HG02943 (cell line): ENCODE data around the gene CUTA.
"Not testable (repeated sequence)": the region's sequence is repeated elsewhere in the genome, so short reads cannot be mapped to it uniquely, and the experiment has no call there.

Source experiments
- ATAC-seq: cut with Tn5 transposase; IDR thresholded peaks from one replicate; pipeline ENCODE4 v1.9.1; 2021; ENCODE audit warnings: mild to moderate bottlenecking, low read depth, moderate library complexity; ENCODE audit not compliant: unreplicated experiment

The CUTA gene

DNA sequence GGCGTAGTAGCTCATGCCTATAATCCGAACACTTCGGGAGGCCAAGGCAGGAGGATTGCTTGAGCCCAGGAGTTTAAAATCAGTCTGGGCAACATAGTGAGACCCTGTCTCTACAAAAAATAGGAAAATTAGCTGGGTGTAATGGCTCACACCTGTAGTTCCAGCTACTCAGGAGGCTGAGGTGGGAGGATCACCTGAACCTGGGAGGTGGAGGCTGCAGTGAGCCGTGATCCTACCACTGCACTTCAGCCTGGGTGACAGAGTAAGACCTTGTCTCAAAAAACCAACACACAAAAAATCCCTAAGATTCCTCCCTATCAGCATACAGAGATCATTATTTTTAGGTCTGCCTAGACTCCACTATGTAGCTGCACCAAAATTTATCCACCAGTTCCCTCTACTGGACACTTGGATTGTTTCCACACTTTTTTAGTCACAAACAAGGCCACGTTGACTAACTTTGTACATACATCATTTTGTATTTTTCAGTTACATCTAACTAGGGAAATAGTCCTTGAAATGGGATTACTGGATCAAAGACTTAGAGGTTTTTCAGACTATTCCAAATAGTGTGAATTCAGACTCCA, 10.7 kb downstream of the CUTA start:
- no peak for ATAC-seq

DNA sequence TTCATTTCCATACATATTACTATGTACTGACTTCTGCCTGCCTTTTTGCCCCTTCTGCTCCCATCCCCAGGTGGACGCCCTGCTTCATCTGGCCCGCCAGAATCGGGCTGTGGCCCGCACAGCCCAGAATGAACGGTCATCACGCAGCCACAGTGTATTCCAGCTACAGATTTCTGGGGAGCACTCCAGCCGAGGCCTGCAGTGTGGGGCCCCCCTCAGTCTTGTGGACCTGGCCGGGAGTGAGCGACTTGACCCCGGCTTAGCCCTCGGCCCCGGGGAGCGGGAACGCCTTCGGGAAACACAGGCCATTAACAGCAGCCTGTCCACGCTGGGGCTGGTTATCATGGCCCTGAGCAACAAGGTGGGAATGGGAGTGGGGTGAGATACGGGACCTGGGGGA, 11.8 kb downstream of the CUTA start:
- no peak for ATAC-seq

DNA sequence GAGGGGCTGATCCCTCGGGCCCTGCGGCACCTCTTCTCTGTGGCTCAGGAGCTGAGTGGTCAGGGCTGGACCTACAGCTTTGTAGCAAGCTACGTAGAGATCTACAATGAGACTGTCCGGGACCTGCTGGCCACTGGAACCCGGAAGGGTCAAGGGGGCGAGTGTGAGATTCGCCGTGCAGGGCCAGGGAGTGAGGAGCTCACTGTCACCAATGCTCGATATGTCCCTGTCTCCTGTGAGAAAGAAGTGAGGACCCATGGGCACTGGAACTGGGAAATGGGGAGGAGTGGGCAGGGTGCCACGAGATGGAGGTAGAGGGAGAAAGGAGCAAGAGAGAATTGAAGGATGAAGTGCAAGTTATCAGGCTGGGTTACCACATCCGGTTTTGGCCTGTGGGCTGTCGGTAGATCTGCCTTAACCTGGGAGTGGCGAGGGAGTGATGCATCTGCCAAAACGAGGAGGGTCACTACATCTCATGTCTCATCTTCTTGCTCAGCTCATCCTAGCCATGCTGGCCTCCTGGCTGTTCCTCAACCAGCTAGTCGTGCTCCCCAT, 12.4 kb downstream of the CUTA start:
- ATAC-seq = no peak

DNA sequence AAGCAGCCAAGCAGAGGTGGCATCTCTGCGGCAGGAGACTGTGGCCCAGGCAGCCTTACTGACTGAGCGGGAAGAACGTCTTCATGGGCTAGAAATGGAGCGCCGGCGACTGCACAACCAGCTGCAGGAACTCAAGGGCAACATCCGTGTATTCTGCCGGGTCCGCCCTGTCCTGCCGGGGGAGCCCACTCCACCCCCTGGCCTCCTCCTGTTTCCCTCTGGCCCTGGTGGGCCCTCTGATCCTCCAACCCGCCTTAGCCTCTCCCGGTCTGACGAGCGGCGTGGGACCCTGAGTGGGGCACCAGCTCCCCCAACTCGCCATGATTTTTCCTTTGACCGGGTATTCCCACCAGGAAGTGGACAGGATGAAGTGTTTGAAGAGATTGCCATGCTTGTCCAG, 13.0 kb downstream of the CUTA start:
- no peak for ATAC-seq

DNA sequence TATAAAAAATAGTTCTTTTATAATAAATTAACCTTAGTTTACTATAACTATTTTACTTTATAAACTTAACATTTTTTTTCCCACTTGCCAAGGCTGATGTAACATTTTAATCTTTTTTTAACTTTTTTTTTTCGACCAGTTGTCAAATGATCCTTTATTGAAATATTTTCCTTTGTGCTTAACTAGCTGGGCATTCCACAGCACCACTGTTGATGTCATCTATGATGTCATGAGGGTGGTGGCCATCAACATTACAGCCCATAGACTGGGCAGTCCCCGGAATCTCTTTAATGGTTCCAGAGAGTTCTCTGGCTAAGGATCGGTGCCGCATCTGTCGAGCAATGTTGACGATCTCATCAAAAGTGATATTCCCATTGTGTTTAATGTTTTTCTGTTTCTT, 18.0 kb downstream of the CUTA start:
- ATAC-seq = not testable (repeated sequence)

DNA sequence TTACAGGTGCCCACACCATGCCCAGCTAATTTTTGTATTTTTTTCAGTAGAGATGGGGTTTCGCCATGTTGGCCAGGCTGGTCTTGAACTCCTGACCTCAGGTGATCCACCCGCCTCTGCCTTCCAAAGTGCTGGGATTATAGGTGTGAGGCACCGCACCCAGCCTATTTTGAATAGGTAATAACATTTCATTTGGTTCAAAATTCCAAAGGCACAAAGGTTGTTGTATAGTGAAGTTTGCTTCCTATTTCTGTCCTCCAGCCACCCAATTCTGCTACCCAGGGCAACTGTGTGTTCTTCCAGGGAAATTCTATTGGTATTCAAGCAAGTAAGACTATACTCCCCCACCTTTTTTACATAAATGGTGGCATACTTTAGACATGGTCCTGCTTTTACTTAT, 19.3 kb downstream of the CUTA start:
- ATAC-seq = not testable (repeated sequence)

DNA sequence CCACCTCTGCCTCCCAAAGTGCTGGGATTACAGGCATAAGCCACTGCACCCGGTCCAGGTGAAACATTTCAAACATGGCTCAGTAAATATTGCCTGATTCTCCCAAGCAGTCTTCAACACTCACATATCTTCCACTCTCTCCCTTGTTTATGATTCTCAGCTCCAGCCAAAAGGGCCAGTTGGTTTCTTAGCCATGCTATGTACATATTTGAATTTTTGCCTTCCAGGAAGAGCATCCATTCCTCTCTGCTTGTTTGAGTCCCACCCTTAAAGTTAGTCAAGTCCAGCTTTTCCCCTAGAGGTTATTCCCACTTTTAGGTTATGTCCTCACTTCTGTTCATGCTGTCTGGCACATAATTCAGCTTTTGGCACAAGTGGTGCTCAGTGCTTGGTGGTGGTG, 20.4 kb downstream of the CUTA start:
- no peak for ATAC-seq

DNA sequence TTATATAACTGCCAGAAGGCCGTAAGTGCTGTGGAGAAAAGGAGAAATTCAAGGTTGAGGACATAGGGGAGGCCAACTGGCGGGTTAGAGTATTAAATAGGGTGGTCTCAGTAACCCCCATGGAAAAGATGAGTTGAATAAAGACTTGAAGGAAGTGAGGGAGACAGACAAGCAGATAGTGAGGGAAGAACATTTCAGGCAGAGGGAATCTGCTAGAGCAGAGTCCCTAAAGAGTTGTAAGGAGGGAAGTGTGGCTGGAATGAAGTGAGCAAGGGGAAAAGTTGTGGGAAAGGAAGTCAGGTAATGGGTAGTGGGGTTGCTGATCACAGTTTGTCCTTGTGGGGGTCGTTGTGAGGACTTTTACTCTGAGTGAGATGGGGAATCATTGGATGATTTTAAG, 24.9 kb downstream of the CUTA start:
- ATAC-seq = no peak

DNA sequence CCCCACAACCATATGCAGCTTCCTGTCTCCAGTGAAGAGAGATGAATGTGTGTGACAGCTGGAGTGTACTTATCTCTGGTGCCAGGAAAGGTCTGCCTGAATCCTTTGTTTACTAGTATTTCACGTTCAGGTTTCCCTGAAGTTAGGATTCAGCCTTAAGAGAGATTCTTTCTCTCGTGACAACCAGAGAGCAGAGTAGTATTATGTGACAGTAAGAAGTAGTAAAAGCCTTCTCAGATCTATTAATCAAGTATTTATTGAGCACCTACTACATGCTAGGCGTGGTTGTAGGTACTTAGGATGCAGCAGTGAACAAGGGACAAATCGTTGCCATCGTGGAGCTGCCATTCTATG, 25.3 kb downstream of the CUTA start:
- no peak for ATAC-seq

DNA sequence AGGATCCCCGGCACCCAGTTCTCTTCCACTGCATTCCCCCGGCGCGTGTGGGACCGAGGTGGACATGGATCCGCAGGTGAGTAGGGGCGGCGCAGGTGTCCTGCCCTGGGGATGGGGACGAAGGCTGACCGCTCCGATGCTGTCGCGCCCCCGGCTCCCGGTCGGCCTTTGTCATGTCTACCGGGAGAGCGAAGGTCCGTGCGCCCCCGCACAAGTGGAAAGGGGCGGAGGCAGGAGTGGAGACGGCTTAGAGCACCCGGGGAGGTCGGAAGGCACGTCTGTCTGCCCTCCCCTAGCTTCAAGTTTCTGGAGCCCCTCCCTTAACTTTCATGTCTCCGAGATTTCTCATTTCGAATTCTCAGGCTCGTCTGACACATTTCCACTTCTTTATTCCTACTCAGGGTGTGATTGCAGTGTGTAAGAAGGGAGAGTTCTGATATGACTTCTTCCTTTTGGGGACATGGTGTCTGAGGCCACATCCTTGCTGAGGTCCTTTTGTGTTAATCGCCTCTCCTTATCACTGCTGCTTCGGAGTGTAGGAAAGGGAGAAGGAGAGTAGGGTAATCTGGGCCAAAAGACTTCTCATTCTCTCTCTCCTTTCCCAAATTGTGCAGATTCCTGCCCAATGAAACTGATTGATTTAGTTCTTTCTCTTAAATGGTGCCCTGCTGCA, 25.8 kb downstream of the CUTA start:
- peak; percentile 15 for ATAC-seq

DNA sequence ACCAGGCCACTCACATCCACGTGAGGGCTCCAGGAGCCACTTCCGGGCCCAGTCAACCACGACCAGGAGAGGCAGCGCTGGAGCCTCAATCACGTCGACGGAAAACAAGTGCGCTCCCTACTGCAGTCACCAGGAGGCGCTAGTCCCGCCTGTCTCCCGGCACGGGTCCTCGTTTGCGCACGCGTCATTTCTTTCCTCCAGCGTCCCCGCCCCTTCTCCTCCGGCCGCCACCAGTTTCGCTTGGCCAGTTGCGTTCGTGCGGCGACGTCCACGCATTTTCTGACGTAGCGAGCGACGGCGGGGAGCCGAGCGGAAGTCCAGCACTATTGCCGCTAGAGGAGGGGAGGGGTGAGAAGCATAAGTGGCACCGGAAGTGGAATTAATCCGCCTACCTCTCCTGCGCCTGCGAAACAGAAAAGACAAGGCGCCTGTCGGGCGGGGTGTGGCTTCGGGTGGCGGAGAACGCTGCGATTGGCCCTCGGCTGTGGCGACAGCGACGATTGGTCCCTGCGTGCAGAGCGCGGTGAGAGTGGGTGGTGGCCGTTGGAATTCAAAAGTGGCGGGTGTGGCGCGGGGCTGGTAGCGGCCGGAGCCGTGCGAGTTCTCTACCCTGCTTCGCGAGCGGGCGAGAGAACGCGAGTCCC, 26.5 kb downstream of the CUTA start, which contains the start of gene KIFC1:
Gene KIFC1 (plus strand): TSS at position 546 of the 644 bp plus-strand sequence. CDS start 163 bp downstream, outside the sequence.
- ATAC-seq = peak; percentile 92

DNA sequence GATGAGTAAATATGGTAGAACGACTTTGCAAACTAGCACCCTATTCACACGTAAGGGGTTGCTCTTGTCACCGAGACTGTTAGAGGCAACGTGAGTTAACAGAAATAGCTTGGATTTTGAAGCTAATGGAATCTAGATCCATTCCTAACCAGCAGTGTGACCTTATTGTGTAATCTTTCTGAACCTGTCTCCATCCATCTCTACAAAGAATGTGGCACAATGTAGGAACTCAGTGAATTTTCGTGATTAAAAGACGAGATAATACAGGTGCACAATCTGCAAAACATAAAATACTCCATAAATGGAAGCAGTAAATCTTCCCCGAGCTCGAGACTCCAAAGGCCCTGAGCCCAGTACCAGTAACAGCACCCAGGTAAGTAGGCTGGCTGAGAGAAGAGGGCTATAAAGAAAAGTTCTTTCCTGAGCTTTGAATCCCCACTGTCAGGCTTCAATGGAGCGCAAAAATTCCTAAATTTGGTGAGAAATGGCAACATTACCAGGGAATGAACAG, 27.1 kb downstream of the CUTA start:
- ATAC-seq = no peak

DNA sequence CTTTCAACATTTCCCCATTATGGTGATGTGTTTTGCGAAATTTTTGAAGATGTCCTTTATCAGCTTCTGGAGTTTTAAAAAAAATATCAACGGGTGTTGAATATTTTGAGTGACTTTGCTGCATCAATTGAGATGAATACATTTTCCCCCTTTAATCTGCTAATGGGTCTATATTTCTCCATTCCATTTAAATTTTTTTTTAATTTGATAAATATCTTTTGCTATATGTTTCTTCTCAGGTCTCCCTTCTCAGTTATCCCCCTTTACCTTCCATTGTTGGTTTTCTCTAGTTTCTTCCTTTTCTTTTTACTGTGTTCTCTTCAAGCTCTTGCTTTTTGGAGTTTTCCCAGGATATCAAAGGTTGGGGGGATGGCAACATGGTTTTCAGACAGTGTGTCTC, 27.7 kb downstream of the CUTA start:
- no peak for ATAC-seq

DNA sequence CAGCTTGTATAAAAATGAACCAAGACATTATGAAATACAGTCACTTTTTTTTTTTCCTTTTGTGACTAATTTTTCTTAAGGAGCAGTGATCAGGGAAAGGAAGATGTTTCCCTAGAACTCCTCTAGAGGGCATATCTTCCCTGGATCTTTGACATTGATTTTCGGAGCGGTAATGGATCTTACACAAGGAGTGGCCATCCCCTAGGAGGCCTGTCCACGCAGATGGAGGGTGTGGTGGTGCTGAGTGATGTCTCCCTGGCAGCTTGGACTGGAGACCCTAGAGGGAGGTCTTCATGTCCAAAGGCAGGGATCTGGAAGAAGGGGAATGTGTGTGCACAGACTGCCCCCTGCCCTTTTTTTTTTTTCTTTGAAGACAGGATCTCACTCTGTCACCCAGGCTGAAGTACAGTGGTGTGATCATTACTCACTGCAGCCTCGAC, 33.3 kb downstream of the CUTA start:
- ATAC-seq = no peak

DNA sequence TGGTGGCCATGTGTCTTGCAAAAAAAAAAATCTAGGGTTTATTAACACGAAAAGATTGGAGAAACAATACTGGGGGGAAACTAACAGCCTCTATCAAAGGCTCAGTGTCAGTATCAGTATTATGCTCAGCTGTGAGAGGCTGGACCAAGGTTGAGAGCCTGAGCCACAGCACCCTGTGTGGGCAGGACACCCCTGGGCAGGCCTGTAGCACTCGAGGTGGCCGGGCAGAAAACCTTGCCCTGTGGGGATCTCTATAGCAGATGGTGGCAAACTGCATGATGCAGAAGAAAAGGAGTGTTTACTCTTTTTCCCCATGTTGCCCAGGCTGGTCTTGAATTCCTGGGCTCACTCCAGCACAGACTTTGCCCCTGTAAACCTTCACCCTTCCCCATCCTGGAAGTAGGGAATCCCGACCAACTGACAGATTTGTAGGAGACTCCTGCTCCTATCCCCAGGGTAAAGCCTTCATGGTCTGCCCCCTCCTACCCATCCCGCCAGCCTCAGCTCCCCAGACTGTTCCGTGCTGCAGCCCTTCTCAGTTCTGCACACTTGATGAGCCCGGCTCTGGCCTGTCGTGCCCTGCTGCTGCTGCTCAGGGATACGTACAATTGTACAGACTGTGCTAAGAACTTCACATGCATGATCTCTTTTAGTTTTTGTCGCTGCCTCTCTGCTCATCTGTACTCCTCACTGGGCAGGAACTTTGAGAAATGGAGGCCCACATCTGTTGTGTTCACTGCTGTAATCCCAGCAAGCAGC, 34.3 kb downstream of the CUTA start:
- no peak for ATAC-seq

DNA sequence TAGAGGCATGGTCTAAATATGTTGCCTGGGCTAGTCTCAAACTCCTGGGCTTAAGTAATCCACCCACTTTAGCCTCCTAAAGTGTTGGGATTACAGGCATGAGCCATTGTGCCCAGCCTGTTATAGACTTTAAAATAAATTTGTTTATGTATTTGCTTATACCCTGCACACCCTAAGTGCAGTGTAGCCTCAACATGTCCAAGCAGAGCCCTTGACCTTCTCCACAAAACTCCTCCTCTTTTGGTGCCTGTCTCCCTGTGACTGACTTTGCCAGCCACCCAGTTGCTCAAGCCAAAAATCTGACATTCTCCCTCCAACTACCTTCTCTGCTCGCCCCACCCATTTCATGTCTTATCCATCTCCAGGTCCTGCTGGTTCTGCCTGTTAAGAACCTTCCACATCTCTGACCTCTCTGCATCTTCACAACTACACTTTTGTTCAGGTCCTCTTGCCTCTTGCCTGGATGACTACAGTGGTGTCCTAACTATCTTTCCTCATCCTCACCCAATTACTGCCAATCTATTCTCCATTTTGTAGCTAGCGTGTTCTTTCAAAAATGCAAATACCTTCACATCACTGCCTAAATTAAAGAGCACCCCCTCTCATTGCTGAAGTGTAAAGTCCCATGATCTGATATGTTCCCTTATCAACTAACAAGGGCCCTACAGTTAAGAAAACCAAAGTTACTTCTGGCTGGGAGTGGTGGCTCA, 37.5 kb downstream of the CUTA start:
- no peak for ATAC-seq

DNA sequence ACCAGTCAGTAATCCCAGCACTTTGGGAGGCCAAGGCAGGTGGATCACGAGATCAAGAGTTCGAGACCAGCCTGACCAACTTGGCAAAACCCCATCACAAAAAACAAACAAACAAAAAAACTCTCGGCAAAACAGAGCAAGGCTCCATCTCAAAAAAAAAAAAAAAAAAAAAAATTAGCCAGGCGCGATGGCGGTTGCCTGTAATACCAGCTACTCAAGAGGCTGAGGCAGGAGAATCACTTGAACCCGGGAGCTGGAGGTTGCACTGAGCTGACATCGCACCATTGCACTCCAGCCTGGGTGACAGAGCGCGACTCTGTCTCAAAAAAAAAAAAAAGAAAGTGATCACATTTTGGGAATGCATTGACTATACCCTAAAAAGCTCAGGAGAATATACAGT, 38.7 kb downstream of the CUTA start:
- ATAC-seq = not testable (repeated sequence)

DNA sequence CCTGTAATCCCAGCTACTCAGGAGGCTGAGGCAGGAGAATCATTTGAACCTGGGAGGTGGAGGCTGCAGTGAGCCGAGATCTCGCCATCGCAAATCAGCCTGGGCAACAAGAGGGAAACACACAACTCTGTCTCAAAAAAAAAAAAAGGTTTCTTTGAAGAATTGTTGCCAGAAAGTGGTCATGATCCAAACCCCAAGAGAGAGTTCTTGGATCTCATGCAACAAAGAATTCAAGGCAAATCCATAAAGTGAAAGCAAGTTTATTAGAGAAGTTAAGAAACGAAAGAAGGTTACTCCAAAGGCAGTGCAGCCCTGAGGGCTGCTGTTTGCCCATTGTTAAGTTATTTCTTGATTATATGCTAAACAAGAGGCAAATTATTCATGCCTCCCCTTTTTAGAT, 40.7 kb downstream of the CUTA start:
- ATAC-seq = no peak

DNA sequence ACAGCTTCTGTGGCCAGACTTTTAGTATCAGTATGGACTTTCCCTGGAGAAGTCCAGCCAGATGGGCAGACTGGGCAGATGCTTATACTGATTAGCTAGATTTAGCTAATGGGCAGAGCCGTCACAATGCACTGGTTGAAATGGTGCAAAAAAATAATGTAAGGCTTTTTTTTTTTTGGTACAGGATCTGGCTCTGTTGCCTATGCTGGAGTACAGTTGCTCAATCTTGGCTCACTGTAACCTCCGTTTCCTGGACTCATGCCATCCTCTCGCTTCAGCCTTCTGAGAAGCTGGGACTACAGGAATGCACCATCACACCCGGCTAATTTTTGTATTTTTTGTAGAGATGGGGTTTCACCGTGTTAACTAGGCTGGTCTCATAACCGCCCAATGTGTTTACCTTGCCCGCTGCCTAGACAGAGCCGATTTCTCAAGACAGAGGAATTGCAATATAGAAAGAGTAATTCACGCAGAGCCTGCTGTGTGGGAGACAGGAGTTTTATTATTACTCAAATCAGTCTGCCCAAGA, 42.7 kb downstream of the CUTA start:
- ATAC-seq = no peak
